Neural progenitor cell (in vitro differentiated cells): Measurements from ENCODE around the gene NAA20. TPM values are rescaled to one million over a fixed set of nuclear protein-coding genes. Genes with fewer than 3 reads are reported as not detected.

Experiments
- DNase-seq: peaks from one replicate; pipeline ENCODE4 v3.0.0-alpha.2; 2016; ENCODE audit warnings: low spot score
- H2AFZ ChIP-seq: fragments of 200-600 bp; sonication (generic); replicated peaks from 2 replicates; pipeline ENCODE4 v1.6.1; 2016; ENCODE audit warnings: antibody characterized with exemption
- H3F3A ChIP-seq: fragments of 200-600 bp; sonication (generic); 2 replicates; pipeline ENCODE4 v1.6.1; 2016; ENCODE audit warnings: antibody characterized with exemption, low read depth
- H3K27ac ChIP-seq: fragments of 200-600 bp; sonication (generic); 2 replicates; pipeline ENCODE4 v1.5.1; 2016; ENCODE audit warnings: mild to moderate bottlenecking
- H3K27me3 ChIP-seq: fragments of 200-600 bp; sonication (generic); 2 replicates; pipeline ENCODE4 v1.6.1; 2016; ENCODE audit warnings: mild to moderate bottlenecking, moderate library complexity
- H3K36me3 ChIP-seq: fragments of 200-600 bp; sonication (generic); 2 replicates; pipeline ENCODE4 v1.5.1; 2016
- H3K4me1 ChIP-seq: fragments of 200-600 bp; sonication (generic); 2 replicates; pipeline ENCODE4 v1.6.1; 2016; ENCODE audit warnings: mixed run types
- H3K4me2 ChIP-seq: fragments of 200-600 bp; sonication (generic); 2 replicates; pipeline ENCODE4 v1.6.1; 2016
- H3K4me3 ChIP-seq: fragments of 200-600 bp; sonication (generic); 2 replicates; pipeline ENCODE4 v1.5.1; 2016
- H3K79me2 ChIP-seq: fragments of 200-600 bp; sonication (generic); 2 replicates; pipeline ENCODE4 v1.6.1; 2016; ENCODE audit warnings: low read depth
- H3K9ac ChIP-seq: fragments of 200-600 bp; sonication (generic); 2 replicates; pipeline ENCODE4 v1.6.1; 2016
- H3K9me3 ChIP-seq: fragments of 200-600 bp; sonication (generic); 2 replicates; pipeline ENCODE4 v1.5.1; 2016; ENCODE audit warnings: low read depth
- H4K20me1 ChIP-seq: fragments of 200-600 bp; sonication (generic); 2 replicates; pipeline ENCODE4 v1.6.1; 2016; ENCODE audit warnings: low read depth
- H3K27ac Mint-ChIP-seq: 3 replicates; pipeline ENCODE4 v1.8.0; 2021; ENCODE audit warnings: mixed read lengths
- H3K27me3 Mint-ChIP-seq: 2 replicates; pipeline ENCODE4 v1.8.0; 2022; ENCODE audit warnings: low read depth, mild to moderate bottlenecking, inconsistent platforms, moderate library complexity, mixed read lengths; ENCODE audit not compliant: insufficient read depth
- H3K36me3 Mint-ChIP-seq: 3 replicates; pipeline ENCODE4 v1.8.0; 2021; ENCODE audit warnings: mixed read lengths
- H3K4me1 Mint-ChIP-seq: 3 replicates; pipeline ENCODE4 v1.8.0; 2021; ENCODE audit warnings: mixed read lengths
- H3K4me3 Mint-ChIP-seq: 3 replicates; pipeline ENCODE4 v1.8.0; 2021; ENCODE audit warnings: mild to moderate bottlenecking, moderate library complexity, mixed read lengths
- H3K9me3 Mint-ChIP-seq: 3 replicates; pipeline ENCODE4 v1.8.0; 2020; ENCODE audit warnings: mixed read lengths
- CTCF ChIP-seq: fragments of 200-600 bp; sonication (generic); IDR thresholded peaks from 2 replicates; pipeline ENCODE4 v1.5.1; 2017; ENCODE audit warnings: antibody characterized with exemption, mild to moderate bottlenecking
- EZH2 ChIP-seq: fragments of 200-600 bp; sonication (generic); IDR thresholded peaks from 2 replicates; pipeline ENCODE4 v1.6.1; 2017; ENCODE audit warnings: antibody characterized with exemption, mild to moderate bottlenecking, moderate library complexity
- EZH2phosphoT487 ChIP-seq: fragments of 200-600 bp; sonication (generic); IDR thresholded peaks from 2 replicates; pipeline ENCODE4 v1.6.1; 2017; ENCODE audit warnings: antibody characterized with exemption
- total RNA-seq: library from RNA; depleted of rRNA; stranded (reverse); fragments of >200 nt; gene quantifications from 2 replicates; pipeline ENCODE4 v1.2.3, GENCODE V29; 2015; ENCODE audit warnings: low replicate concordance

The NAA20 gene
- total RNA-seq, 1 donor from 2014 or later = 39.9 TPM

GRCh38 chr20:19970256-19970765, 46.9 kb upstream of the NAA20 start:
- Histone ChIP-seq H3K9me3 (no peaks in the 10 kb centered on the region), H3K27ac (no peak overlapping the region), H3K9ac (no peak overlapping the region), H3K36me3 (no peaks in the 10 kb centered on the region), H2AFZ (no peak overlapping the region), H3K4me3 (no peak overlapping the region), H3K4me2 (no peak overlapping the region), H3K4me1 (peaks cover 3% of the 10 kb centered on the region), H3K79me2 (no peaks in the 10 kb centered on the region), H3F3A (no peaks in the 10 kb centered on the region), H3K27me3 (no peaks in the 10 kb centered on the region), H4K20me1 (no peaks in the 10 kb centered on the region)
- Mint-ChIP-seq H3K36me3 (peaks cover 6% of the 10 kb centered on the region), H3K4me3 (no peak overlapping the region), H3K9me3 (no peaks in the 10 kb centered on the region), H3K4me1 (peaks cover 9% of the 10 kb centered on the region), H3K27ac (no peak overlapping the region), H3K27me3 (peaks cover 2% of the 10 kb centered on the region)
- TF ChIP-seq EZH2phosphoT487 (no peak), CTCF (no peak), EZH2 (no peak)
- no peak for DNase-seq

- H3K27ac Mint-ChIP-seq = no peak overlapping the region
- H3K4me1 Mint-ChIP-seq = peaks cover 14% of the 10 kb centered on the region
- no peak overlapping the region for H3K9ac ChIP-seq
Observed at GRCh38 chr20:19971116-19971515, 46.0 kb upstream of the NAA20 start.

GRCh38 chr20:19973961-19974629, 43.1 kb upstream of the NAA20 start:
- Histone ChIP-seq H3K4me1 (peaks cover 20% of the 10 kb centered on the region), H3F3A (peaks cover 15% of the 10 kb centered on the region), H3K79me2 (no peaks in the 10 kb centered on the region), H3K4me3 (no peak overlapping the region), H3K9me3 (no peaks in the 10 kb centered on the region), H3K9ac (no peak overlapping the region), H2AFZ (no peak overlapping the region), H4K20me1 (no peaks in the 10 kb centered on the region), H3K4me2 (no peak overlapping the region), H3K27ac (no peak overlapping the region), H3K36me3 (no peaks in the 10 kb centered on the region), H3K27me3 (no peaks in the 10 kb centered on the region)
- Mint-ChIP-seq H3K9me3 (no peaks in the 10 kb centered on the region), H3K4me1 (peaks cover 29% of the 10 kb centered on the region), H3K36me3 (peaks cover 24% of the 10 kb centered on the region), H3K27ac (peak overlapping the region; percentile 58), H3K27me3 (no peaks in the 10 kb centered on the region), H3K4me3 (no peak overlapping the region)
- no peak for DNase-seq
- TF ChIP-seq EZH2phosphoT487 = no peak

More at GRCh38 chr20:19971116-19971515, 46.0 kb upstream of the NAA20 start:
- Histone ChIP-seq H2AFZ (no peak overlapping the region), H3K4me1 (peaks cover 4% of the 10 kb centered on the region), H3K27ac (no peak overlapping the region), H3K4me3 (no peak overlapping the region), H3K4me2 (no peak overlapping the region), H3F3A (no peaks in the 10 kb centered on the region), H3K9me3 (no peaks in the 10 kb centered on the region), H3K79me2 (no peaks in the 10 kb centered on the region), H3K36me3 (no peaks in the 10 kb centered on the region), H3K27me3 (no peaks in the 10 kb centered on the region), H4K20me1 (no peaks in the 10 kb centered on the region)
- no peak overlapping the region for H3K4me3 Mint-ChIP-seq
- H3K9me3 Mint-ChIP-seq = no peaks in the 10 kb centered on the region
- H3K36me3 Mint-ChIP-seq = peaks cover 10% of the 10 kb centered on the region
- no peak for DNase-seq
- H3K27me3 Mint-ChIP-seq = no peaks in the 10 kb centered on the region
- no peak for TF ChIP-seq EZH2
- no peak for TF ChIP-seq CTCF
- no peak for TF ChIP-seq EZH2phosphoT487
